Omental fat pad (tissue), 4 donors: ENCODE results near the gene HES3. TPM values are rescaled to one million over a fixed set of nuclear protein-coding genes. Genes with fewer than 3 reads are reported as not detected.
A peak's percentile ranks its signal among the peaks of the same experiment; 100 is the strongest.

Experiments used
- ATAC-seq: fragments of 150-250 bp; one replicate; pipeline ENCODE4 v1.9.1; 2016; ENCODE audit warnings: mild to moderate bottlenecking, moderate library complexity; ENCODE audit not compliant: low FRiP score
- DNase-seq: peaks from one replicate; pipeline ENCODE4 v3.0.0-alpha.2; 2019; ENCODE audit warnings: low spot score
- CTCF ChIP-seq, 3 donors: fragments of 450-650 bp; IDR thresholded peaks; one replicate each; pipeline ENCODE4 v1.5.1; 2016 to 2017; ENCODE audit warnings: antibody characterized with exemption in 3 of 3, mild to moderate bottlenecking in 3 of 3, moderate library complexity in 2 of 3
- total RNA-seq, 4 donors: library from RNA; depleted of rRNA; stranded (reverse); fragments of >200 nt; gene quantifications; one replicate each; pipeline ENCODE4 v1.1.0, GENCODE V29; 2016

HES3 gene
- total RNA-seq, 4 donors from 2014 or later = not detected

- DNase-seq = no peak
- TF ChIP-seq CTCF (IDR thresholded peaks at IDR 0.05) = no peak
- no peak for ATAC-seq
Observed at GRCh38 chr1:6271554-6271953, 27.6 kb downstream of the HES3 start.

GRCh38 chr1:6272452-6272851 is 28.5 kb downstream of the HES3 start:
- DNase-seq (no peak), ATAC-seq (no peak)
- no peak for TF ChIP-seq CTCF (IDR thresholded peaks at IDR 0.05)

- DNase-seq (no peak), ATAC-seq (no peak)
- TF ChIP-seq CTCF (IDR thresholded peaks at IDR 0.05) = no peak
Observed at GRCh38 chr1:6272868-6273267, 28.9 kb downstream of the HES3 start.

- no peak for TF ChIP-seq CTCF (IDR thresholded peaks at IDR 0.05)
- ATAC-seq (peak; percentile 61), DNase-seq (no peak)
Observed at GRCh38 chr1:6273380-6273891, 29.5 kb downstream of the HES3 start.

GRCh38 chr1:6274102-6274501 is 30.1 kb downstream of the HES3 start:
- DNase-seq (no peak), ATAC-seq (no peak)
- no peak for TF ChIP-seq CTCF (IDR thresholded peaks at IDR 0.05)

- ATAC-seq = no peak
- no peak for DNase-seq
- TF ChIP-seq CTCF (IDR thresholded peaks at IDR 0.05) = no peak
Observed at GRCh38 chr1:6274622-6275139, 30.7 kb downstream of the HES3 start.
